ENCODE results near the gene GALNT16.

Gene GALNT16

DNA sequence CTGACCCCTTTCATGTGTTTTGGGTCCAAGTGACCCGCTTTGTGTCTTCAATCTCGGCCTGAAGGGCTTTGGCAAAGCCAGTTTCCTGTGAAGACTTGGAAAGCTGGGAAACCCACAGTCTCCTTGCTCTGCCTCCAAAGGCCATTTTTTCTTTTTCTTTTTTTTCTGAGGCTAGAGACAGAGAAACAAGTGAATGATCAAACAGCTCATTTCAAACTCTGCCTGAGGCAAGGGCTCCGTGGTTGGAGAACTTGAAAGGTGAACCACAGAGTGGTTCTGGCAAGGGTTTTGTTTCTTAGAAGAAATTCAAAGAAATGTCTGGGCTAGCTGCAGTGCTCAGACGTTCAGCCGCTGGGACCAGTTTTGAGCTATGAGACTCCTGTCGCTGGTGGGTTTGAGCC is 75.4 kb downstream of the GALNT16 start:
- no peak for DNase-seq (ENCODE audit: low read depth, low spot score)

DNA sequence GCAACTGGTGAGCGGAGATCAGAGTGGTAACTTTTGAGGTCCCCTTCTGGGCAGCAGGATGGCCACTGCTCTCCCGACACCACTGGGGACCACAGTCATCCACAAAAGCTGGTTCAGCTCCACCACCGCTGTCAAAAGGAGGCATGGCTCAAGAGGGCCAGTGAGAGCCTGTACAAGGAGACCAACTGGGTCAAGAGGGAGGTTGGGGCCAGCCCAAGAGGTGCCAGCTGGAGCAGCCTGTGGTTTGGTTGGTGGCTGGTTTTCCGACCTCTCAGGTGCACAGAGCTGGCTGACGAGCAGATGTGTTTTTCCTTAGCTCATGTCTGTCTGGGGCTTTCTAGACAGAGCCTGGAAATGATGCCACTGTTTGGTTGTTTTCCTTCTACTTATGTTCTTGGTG is 78.0 kb downstream of the GALNT16 start:
- DNase-seq (ENCODE audit: low read depth, low spot score) = no peak

DNA sequence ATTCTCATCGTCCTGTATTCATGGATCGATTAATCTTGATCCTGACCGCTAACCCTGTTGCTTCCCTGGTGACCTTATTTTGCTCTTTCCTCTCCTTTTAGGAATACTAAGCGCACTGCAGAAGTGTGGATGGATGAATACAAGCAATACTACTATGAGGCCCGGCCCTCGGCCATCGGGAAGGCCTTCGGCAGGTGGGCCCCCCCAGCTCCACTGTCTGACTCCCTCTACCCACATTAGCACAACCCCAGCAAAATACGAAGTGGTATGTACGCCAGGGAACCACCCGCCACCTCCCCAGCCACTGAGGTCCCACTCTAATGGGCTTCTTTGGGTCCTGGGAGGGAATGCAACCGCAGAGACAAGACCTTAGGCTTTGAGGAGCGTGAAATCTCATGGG is 79.5 kb downstream of the GALNT16 start:
- DNase-seq (ENCODE audit: low read depth, low spot score) = no peak

DNA sequence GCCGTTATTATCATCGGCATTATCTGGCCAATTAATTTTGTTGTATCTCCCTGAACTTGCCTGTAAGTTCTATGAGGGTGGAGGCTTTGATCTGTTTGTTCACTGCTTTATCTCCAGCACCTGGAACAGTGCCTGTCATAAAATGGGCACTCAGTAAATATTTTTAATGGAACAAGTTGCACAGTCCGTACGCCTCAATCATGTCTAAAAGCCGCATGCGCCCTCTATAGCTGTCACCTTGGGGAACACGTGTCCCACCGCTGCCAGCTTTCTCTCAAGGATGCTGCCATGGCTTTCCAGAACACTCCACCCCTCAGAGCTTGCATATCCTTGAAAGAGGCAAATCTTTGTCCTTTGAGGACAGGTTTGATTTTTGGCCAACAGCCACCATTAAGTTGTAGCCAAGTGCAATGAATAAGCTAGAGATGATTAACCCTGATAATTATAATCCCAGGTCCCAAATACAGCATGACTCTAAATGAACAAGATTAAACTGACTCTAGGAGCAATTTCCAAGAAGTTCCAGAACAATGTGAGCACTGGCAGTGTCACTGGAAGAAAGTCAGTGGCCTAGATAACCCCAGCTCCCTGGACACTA is 83.1 kb downstream of the GALNT16 start:
- no peak for DNase-seq (ENCODE audit: low read depth, low spot score)

DNA sequence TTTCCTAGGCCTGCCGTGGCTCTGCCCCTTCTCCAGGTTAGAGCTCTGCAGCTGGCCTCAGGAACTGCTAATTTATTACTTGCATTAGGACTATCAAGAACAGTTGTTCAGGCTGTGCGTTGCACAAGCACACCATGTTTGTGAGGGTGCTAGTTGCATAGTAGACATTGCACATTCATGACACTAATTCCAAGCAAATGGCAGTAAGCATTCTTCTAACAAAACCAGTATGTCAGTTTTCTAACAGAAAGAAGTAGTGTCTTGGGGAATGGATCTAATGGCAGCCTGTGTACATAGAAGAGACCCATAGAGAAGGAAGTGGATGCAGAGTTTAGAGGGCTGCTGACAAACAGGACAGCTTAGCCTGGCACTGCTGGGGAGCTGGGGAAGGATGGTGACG is 84.2 kb downstream of the GALNT16 start:
- no peak for DNase-seq (ENCODE audit: low read depth, low spot score)

DNA sequence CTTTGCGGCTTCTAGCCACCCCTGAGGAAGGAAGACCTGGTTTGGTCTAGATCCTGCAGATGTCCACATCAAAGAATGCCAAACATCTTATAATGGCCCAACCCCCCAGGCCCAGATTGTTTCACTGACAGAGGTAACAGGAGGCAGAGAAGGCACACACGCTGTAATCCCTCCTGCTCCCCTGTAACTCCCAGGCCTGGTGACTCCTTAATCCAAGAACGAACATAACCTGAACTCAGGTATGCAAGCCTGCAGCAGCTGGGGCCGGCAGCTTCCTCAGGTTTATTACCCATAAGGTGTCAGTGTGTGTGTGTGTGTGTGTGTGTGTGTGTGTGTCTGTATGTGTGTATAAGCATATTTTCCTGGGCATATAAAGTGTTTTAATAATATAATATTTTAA is 85.4 kb downstream of the GALNT16 start:
- DNase-seq (ENCODE audit: low read depth, low spot score) = no peak

DNA sequence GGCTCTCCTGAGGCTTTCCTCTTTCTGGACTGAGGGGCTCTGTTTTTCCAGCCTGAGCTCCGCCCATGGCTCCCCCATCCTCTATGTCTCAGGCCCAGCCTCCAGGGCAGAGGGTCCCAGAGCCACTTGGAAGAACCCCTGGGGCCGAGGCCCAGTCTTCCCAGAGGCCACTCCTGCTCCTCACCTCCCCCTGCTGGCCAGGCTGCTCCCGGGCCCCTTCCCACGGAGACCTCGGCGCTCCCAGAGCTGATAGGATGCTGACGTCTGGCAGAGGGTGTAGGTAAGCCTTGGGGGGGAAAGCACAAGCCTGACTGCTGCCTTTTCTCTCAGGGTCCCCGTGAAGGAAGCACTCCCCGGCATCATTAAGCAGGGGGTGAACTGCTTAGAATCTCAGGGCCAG is 86.8 kb downstream of the GALNT16 start:
- DNase-seq (ENCODE audit: low read depth, low spot score) = no peak

DNA sequence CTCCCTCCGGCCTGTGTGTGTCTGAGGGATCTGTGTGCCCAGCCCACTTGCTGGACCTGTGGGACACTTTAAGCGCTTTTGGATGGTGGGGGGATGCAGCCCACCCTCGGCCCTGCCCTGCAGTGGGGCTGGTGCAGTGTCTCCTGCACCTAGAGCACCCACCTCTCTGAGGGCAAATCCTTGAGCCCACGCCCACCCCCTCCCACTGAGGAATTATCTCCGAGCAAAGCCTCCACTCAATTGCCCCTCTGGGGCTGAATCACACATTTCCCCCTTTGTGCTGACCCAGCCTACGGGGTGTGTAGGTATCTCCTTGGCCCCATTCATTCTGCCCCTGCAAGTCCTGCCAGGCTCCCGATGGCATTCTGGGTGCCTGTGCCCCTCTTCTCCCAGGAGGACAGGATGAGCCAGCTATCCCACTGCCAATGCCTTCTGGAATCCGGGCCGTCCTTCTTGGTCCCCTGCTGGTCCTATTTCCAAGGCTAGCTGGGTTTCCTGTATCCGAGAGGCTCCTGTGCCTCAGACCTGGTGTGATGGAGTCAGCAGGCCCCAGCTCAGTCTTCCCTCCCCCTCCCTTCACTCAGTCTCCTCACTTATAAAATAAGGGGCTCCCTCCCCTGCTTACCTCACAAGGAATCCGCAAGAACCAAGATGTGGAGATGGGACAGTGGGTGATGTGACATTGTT is 89.3 kb downstream of the GALNT16 start:
- DNase-seq (ENCODE audit: low read depth, low spot score) = no peak

DNA sequence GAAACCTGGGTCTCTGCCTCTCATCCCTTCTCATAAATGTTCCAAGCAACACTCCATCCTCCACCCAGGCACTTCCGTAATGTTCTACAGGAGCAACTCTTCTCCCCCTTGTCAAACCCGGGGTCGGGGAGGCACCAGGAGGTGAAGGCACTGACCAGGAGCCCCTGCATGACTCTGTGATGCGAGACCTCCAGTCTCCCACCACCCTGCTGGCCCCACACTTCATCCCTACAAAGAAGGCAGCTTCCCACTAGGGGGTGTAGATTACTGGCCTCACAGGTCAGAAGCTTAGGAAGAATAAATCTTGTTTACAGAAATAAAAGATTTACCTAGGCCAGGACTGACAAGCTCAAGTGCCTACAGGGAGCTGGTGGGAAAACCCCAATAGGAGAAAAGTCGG is 90.9 kb downstream of the GALNT16 start:
- DNase-seq (ENCODE audit: low read depth, low spot score) = no peak

DNA sequence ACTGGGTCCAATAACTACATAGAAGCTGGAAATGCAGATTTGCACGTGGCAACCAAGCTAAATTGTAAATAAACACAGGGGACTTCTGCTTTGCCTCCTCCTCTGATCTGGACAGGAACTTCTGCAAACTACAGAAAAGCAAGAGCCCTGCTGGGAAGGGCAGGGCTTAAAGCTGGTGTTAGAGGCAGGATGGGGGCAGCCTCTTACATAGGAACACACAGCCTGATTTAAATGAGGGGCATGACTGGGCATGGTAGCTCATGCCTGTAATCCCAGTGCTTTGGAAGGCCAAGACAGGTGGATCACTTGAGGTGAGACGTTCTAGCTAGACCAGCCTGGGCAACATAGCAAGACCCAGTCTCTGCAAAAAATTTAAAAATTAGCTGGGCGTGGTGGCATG is 91.4 kb downstream of the GALNT16 start:
- DNase-seq (ENCODE audit: low read depth, low spot score) = no peak

DNA sequence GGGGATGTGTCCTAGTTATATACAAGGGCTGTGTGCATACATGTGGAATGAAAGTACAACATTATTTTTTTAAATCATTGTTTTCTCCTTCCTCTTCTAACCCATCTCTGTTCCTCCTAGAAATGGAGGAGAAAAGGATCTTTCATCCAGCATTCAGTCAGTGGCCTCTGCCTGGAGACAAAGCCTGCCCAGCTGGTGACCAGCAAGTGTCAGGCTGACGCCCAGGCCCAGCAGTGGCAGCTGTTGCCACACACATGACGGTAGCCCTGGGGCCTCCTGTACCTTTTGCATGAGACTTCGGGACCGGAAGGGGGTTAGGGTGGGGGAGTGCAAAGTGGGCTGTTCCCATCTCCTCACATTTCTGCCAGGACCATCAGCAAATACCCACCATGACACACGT is 92.0 kb downstream of the GALNT16 start:
- no peak for DNase-seq (ENCODE audit: low read depth, low spot score)

DNA sequence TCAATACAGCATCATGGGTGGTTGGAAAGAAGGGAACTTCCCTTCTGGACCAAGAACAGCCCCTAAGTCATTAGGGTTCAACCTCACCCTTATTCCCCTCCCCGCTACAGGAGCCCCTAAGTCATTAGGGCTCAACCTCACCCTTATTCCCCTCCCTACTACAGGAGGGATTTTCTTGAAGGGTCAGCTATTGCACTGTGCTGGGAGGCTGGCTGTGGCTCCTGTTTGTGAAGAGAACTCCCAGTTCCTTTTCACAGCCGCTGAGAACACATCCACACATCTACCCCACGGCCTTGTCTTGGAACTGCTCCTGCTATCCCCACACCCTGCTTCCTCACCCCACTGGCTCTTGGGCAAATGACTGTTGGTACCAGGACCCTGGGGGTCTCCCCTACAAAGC is 93.2 kb downstream of the GALNT16 start:
- no peak for DNase-seq (ENCODE audit: low read depth, low spot score)

DNA sequence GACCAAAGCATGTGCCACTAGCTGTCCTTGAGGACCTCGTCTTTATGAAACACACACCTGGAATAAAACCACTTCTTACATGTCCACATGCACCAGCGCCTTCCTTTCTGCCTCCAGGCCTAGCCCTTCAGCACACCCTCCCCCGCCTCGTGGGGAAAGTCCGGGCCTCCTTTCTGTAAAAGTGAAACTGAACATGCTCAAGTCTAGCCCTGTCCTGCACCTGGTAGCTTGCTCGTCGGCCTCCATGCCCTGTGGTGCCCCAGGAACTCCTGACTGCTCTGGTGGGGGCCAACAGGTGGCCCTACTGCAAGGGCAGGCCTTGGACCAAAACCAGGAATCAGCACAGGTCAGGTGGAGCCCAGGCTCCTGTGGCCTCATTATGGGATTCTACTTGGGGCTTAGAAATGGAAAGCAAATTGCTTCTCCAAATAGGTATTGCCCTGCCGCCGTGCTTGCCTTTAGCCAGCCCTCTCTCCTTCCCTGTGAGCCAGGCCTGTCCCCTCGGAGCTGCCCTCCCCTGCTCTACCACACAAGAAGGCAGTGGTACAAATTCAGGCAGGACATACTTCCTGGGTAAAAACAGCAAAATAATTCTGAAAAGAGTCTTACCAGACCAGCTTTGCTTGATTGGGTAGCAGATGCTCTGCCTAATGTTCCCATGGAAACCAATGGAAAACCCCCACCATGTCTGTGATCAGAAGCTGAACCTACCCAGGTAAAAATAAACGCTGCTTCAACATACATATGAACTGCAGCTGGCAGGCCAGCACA is 94.6 kb downstream of the GALNT16 start:
- peak; percentile 21 for DNase-seq (ENCODE audit: low read depth, low spot score)

DNA sequence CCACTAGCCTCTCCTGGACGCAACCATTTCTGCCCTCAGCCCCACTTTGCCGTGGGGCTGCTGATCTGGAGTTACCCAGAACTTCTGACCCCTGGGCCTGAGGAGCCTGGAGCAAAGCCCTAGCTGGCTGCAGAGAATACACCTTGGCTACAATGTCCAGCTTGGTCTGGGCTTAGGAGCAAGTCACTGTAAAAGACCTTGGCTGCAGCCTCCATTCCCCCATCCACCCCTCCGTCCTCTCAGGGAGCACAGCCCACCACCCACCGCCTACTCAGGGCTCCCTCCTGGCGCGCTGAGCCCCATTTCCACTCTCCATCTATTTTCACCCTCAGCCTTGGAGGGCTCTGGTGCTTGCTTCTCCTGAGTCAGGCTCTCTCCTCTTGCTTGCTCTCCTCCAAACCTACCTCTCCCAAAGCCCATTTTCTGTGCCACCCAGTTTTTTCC is 95.2 kb downstream of the GALNT16 start:
- no peak for DNase-seq (ENCODE audit: low read depth, low spot score)

DNA sequence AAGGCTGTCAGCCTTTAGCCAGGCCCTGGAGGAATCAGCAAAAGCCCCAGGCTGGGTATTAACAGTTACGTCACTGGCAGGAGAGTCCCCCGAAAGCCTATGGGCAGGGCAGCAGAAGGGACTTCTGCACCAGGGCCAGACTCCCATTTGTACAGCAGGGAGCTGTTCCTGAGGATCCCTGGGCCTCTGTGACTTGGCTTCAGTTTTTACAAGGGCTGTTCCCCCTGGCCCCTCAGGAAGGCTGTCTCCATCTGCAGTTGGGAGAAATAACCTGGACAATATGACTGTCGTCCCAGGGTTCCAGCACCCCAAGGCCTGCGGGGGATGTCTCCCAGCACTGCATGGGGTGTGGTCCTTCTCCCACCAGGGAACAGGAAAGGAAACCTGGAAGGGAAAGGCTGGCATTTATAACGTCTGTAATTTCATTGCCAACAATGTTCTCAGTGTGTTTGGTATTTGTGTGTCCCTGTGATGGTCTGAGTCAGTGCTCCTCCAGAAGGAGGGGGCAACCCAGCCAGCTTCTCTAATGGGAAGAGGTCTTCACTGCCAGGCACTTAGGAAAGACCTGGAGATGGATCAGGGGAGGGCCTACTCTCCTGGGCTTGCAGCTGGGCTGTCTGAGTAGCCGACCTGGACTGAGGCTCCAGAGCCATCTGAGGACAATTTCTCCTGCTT is 95.8 kb downstream of the GALNT16 start:
- no peak for DNase-seq (ENCODE audit: low read depth, low spot score)

DNA sequence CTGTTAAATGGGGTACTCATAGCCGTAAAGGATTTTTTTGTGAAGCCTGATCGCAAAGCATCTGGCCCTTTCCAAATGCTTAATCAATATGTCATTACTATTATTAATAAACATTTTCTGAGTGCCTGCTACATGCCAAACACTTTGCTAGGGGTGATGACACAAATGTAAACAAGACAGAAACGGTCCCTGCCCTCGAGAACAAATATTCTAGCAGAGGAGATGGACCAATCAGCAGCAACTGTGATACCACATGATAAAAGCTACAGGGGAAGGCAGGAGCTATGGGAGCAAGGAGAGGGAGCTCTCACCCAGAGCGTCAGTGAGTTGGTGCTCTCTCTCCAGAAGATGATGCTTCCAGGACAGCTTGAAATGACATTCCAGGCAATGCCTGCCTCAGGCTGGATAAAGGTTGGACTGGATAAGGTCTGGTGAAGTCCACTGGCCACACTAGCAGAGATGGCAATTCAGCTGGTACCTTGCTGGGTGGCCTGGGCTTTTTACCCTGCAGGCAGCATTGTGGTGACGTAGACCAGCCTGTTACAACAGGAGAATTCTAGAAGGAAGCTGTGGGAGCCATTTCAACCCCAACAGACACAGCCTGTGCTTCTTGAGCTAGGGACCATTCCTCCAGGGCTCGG is 97.1 kb downstream of the GALNT16 start:
- no peak for DNase-seq (ENCODE audit: low read depth, low spot score)

DNA sequence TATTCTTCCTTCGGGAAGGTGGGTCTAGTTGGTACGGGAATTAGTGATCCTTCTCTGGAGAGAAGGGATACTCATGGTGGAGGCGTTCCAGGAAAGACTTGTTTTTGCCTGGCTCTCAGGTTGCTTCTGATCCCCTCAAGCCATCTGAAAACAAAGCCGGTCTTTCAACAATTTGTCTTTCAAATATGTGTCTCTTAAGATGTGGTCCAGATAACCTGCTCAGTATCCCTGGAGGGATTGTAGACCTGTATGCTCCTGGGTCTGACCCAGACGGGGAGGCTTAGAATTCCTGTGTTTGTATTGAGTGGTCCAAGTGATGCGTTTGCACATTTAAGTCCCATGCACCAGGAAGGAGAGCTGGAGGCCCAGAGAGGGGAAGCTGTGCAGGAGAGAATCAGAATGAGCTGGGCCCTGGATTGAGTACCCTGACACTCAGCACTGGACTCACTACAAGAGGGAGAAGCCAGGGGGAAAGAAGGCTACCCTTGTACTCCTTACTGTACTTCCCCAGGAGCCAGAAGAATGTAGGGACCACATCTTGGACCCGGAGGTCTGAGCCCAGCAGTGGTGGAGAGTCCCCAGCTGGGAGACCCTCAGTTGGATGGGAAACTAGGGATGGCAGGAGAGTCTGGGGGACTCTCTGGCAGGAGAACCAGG is 97.7 kb downstream of the GALNT16 start:
- DNase-seq (ENCODE audit: low read depth, low spot score) = no peak

DNA sequence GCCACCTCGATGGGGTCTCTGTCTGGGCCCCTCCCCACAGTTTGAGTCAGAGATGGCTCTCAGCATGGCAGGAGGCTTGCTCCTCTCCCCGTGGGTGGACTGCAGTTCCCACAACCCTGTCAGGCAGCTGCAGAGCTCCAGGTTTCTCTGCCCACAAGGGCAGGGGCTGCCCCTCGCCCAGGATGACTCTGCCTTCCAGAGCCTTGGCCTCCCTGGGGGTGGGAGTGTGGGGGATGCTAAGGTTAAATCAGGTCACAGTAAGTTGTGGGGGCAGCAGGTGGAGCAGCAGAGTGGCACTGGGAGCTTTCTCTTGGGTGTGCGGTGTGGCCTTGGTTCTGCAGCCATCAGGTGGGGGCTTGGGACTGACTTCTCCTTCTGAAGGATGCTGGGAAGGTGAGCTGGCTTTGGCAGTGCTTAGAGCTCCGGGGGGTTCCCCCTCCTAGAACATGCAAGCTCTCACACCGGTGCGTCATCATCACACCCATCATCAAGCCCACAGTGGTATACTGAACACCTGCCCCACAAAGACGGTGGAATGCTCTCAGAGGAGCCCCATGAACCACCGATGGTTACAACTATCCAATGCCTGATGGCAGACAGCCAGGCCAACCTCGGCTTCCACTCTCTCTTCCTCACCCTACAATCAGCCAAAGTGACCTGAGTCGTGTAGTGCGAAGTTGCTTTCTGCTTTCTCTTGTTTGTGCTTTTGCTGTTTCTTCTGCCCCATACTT is 98.4 kb downstream of the GALNT16 start:
- DNase-seq (ENCODE audit: low read depth, low spot score) = no peak

DNA sequence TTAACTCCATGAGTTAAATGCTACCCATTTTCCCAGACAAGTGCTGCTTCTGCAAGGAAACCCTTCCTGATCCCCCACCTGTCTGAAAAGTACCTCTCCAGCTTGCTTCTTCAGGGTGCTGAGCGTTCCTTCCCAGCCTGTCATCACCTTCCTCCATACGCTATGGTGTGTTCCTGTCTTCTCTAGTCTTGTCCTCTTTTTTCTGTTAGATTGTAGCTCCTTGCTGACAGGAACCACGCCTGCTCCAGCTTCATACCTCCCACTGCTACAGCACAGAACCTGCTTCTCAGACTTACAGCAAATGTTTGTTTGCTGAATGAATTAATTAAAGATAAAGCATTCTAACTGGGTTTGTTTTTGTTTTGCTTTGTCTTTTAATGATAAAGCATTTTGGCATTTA is 99.0 kb downstream of the GALNT16 start:
- no peak for DNase-seq (ENCODE audit: low read depth, low spot score)

DNA sequence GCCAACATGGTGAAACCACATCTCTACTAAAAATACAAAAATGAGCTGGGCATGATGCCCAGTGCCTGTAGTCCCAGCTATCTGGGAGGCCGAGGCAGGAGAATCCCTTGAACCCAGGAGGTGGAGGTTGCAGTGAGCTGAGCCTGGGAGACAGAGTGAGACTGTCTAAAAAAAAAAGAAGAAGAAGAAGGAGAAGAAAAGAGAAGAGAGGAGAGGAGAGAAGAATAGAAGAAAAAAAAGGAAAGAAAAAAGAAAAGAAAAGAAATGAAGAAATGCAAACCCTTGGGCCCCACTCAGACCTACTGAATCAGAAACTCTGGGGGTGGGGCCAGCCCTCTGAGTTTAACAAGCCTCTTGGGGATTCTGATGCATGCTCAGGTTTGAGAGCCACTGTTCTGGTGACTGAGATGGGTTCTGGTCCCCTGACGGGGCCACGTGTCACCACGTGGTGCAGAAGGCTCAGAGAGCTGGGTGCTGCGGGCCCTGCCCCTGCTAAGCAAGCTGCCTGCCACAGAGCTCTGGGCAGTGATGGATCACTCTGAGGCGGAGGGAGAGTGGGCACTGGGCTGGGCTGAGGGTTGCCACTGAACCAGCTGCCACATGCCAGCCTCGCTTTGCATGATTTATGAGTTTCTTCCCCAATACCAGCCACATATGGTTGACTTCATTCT is 100.6 kb downstream of the GALNT16 start:
- no peak for DNase-seq (ENCODE audit: low read depth, low spot score)

Data from activated CD4-positive, CD25-positive, alpha-beta regulatory T cell treated with anti-CD3 and anti-CD28 coated beads, Interleukin-2, amount 50 U/mL, for 16 hours (primary cell).